ENCODE measurements around the gene FBXO21. TPM values are rescaled to one million over a fixed set of nuclear protein-coding genes. Genes with fewer than 3 reads are reported as not detected.

Gene FBXO21
- total and polyA plus RNA-seq, 8 donors: 7.4 to 494 (median 32.2) TPM

DNA sequence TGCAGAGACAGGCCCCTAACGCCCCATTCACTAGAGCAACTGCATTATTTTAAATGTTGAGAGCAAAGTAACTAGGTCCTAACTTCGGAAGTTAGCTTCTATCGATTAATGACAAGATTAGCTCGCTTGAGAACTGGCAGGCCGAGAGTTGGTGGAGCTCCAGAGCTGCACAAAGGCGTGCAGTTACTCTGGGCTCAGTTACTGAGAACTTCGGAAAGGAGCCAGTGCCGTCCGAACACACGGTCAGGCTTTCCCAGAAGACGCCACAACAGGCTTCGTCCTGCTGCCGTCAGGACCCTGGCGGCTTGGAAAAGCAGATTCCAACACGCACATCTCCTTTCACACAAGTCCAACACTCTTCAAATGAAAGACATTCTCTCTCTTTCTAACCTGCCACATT lies 45.7 kb downstream of the FBXO21 start:
- Histone ChIP-seq H3K4me3 (no peak overlapping the region), H3K27me3 (no peaks in the 10 kb centered on the region), H3K9me3 (no peaks in the 10 kb centered on the region), H3K4me1 (peaks cover 15 to 43% (median 36%) of the 10 kb centered on the region in 4 donors), H3K27ac (no peak overlapping the region), H3K36me3 (peaks cover 8 to 67% (median 59%) of the 10 kb centered on the region in 4 donors)
- no peak for DNase-seq
- WGBS, 5 donors: 89 to 96% (median 92%) methylated on average over 15 of the region's 15 CpGs
- no peak for TF ChIP-seq EP300 (IDR thresholded peaks at IDR 0.05)
- TF ChIP-seq POLR2A (IDR thresholded peaks at IDR 0.05): no peak
- no peak for TF ChIP-seq POLR2AphosphoS5 (IDR thresholded peaks at IDR 0.05)
- TF ChIP-seq, protein P1, sequence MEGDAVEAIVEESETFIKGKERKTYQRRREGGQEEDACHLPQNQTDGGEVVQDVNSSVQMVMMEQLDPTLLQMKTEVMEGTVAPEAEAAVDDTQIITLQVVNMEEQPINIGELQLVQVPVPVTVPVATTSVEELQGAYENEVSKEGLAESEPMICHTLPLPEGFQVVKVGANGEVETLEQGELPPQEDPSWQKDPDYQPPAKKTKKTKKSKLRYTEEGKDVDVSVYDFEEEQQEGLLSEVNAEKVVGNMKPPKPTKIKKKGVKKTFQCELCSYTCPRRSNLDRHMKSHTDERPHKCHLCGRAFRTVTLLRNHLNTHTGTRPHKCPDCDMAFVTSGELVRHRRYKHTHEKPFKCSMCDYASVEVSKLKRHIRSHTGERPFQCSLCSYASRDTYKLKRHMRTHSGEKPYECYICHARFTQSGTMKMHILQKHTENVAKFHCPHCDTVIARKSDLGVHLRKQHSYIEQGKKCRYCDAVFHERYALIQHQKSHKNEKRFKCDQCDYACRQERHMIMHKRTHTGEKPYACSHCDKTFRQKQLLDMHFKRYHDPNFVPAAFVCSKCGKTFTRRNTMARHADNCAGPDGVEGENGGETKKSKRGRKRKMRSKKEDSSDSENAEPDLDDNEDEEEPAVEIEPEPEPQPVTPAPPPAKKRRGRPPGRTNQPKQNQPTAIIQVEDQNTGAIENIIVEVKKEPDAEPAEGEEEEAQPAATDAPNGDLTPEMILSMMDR (IDR thresholded peaks at IDR 0.05): no peak
- intact Hi-C loops (cut with DNase I; ENCODE audit: low total_unique reads): no loop called here

DNA sequence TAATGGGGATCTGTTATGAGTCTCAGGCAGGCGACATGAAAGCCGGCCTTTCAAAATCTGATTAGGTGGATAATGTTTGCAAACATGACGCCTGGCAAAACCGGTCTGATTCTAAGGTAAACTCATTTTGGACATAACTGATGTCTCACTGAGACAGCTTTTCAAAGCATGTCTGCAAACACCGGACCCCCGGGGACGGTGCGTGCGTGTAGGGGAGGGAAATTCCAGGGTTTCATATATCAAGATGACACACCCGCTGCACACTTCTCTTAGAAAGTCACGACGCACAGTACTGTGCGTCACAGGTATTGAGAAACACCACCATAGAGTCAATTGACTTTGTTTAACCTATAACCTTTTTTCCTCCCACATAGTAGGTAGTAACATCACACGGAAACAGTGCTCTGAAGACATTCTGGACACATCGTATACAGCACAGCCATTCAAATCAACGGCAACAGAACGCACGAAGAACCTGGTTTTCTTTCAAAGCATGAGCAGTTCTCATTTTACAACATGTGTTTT lies 47.2 kb downstream of the FBXO21 start:
- WGBS, 5 donors: 29 to 55% (median 46%) methylated on average over 18 of the region's 18 CpGs
- intact Hi-C loops (cut with DNase I; ENCODE audit: low total_unique reads): no loop called here
- Histone ChIP-seq H3K27me3 (no peaks in the 10 kb centered on the region), H3K27ac (peak overlapping the region; percentile 59 to 71 (median 65)), H3K4me1 (peaks cover 15 to 43% (median 36%) of the 10 kb centered on the region in 4 donors), H3K4me3 (no peak overlapping the region), H3K9me3 (no peaks in the 10 kb centered on the region), H3K36me3 (peaks cover 8 to 52% (median 44%) of the 10 kb centered on the region in 4 donors)
- peak; percentile 64 to 84 for DNase-seq
- TF ChIP-seq EP300 (IDR thresholded peaks at IDR 0.05) (no peak), POLR2AphosphoS5 (IDR thresholded peaks at IDR 0.05) (peak in 1 of 3 donors; percentile 66), POLR2A (IDR thresholded peaks at IDR 0.05) (no peak)
- TF ChIP-seq, protein P1 (IDR thresholded peaks at IDR 0.05): no peak

DNA sequence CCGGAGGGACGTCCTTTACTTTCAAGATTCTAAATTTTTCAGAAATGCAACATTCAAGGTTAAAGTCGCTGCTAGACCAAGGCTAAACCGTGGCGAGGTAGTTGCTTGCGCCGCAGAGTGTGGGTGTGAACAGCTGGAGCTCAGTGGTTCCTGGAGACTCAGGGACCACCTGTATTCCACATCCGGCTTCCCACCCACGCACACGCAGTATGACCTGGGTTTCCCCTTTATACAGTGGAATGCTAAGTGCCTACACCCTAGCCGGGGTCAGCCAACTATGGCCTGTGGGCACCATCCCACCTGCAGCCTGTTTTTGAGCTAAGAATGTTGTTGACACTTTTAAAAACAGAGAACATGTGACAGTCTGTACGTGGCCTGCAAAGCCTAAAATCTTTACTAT lies 48.2 kb downstream of the FBXO21 start:
- H3K27me3 ChIP-seq: no peaks in the 10 kb centered on the region
- intact Hi-C loops (cut with DNase I; ENCODE audit: low total_unique reads): no loop called here
- H3K4me3 ChIP-seq: no peak overlapping the region
- WGBS, 5 donors: 70 to 79% (median 75%) methylated on average over 12 of the region's 12 CpGs
- H3K27ac ChIP-seq: peak overlapping the region; percentile 14 to 71 (median 61)
- TF ChIP-seq POLR2AphosphoS5 (IDR thresholded peaks at IDR 0.05): no peak
- TF ChIP-seq POLR2A (IDR thresholded peaks at IDR 0.05): no peak
- TF ChIP-seq, protein P1 (IDR thresholded peaks at IDR 0.05): no peak
- no peak for TF ChIP-seq EP300 (IDR thresholded peaks at IDR 0.05)
- no peak for DNase-seq
- peaks cover 15 to 43% (median 36%) of the 10 kb centered on the region in 4 donors for H3K4me1 ChIP-seq
- no peaks in the 10 kb centered on the region for H3K9me3 ChIP-seq
- peaks cover 8 to 46% (median 37%) of the 10 kb centered on the region in 4 donors for H3K36me3 ChIP-seq

DNA sequence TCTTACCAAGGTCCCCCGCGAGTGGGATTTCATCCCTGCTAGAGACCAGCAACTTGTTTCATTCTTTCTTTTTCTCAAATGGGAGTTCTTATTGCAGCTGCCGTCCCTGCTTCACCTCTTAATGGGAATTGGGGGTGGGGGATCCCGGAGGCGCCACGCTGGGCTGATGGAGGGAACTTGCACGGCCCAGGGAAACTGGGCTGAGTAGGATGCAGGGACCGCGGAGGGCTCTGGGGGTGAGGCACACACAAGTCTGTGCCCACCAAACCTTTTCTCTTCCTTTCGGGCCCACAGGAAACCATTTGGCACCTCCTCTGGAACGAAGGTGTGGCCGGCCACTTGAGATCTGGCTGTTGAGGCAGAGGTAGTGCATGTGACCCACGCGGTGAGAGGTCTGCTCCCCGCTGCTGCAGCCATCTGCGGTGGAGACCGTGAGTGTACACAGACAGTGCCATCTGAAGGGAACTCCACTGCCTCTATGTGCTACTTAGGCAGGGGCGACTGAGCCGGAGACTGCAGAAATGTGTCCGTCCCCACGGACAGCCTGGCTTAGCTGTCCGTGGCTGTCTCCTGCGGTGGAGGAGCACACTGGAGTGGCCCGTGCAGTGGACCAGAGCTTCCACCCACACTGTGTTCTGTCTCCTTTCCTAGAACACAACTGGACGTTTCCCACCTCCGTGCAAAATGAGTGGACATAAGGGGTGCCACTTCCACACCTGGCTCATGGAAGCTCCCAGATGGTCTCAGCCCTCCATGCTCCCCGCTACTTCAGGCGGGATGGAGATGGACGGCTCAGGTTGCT lies 49.0 kb downstream of the FBXO21 start:
- Histone ChIP-seq H3K4me1 (peaks cover 15 to 43% (median 36%) of the 10 kb centered on the region in 4 donors), H3K4me3 (no peak overlapping the region), H3K9me3 (no peaks in the 10 kb centered on the region), H3K36me3 (peaks cover 8 to 43% (median 30%) of the 10 kb centered on the region in 4 donors), H3K27me3 (no peaks in the 10 kb centered on the region), H3K27ac (peak overlapping the region; percentile 41 to 62 (median 58))
- intact Hi-C loops (cut with DNase I; ENCODE audit: low total_unique reads): no loop called here
- TF ChIP-seq POLR2AphosphoS5 (IDR thresholded peaks at IDR 0.05) (no peak), EP300 (IDR thresholded peaks at IDR 0.05) (no peak), POLR2A (IDR thresholded peaks at IDR 0.05) (no peak)
- TF ChIP-seq, protein P1 (IDR thresholded peaks at IDR 0.05): no peak
- WGBS, 5 donors: 65 to 78% (median 72%) methylated on average over 19 to 29 of the region's 29 CpGs
- DNase-seq: no peak

Data from stomach (tissue), 9 donors.